Activated T-cell treated with anti-CD3 and anti-CD28 coated beads, Interleukin-2, amount 50 U/mL, for 48 hours (primary cell): ENCODE measurements around the gene TATDN3.
A peak's percentile ranks its signal among the peaks of the same experiment; 100 is the strongest.
"Not testable (repeated sequence)": the region's sequence is repeated elsewhere in the genome, so short reads cannot be mapped to it uniquely, and the experiment has no call there.

Experiments
- DNase-seq, 2 experiments: peaks; one replicate each; pipeline ENCODE4 v3.0.0-alpha.2; 2020

TATDN3 gene

GRCh38 chr1:212833211-212834207, 41.8 kb downstream of the TATDN3 start:
- DNase-seq = peak in 1 of 2 experiments; percentile 21

GRCh38 chr1:212838145-212838544, 46.5 kb downstream of the TATDN3 start:
- DNase-seq = no peak

GRCh38 chr1:212844521-212844920, 52.8 kb downstream of the TATDN3 start:
- DNase-seq = not testable (repeated sequence)

- DNase-seq = no peak
Measured at GRCh38 chr1:212847549-212847948, 55.9 kb downstream of the TATDN3 start, which contains the start of gene SPATA45. SPATA45 (minus strand) TSS chr1:212847649; CDS start chr1:212836149, 11,500 bp downstream.

GRCh38 chr1:212852105-212852688, 60.5 kb downstream of the TATDN3 start:
- DNase-seq = no peak

GRCh38 chr1:212853658-212854057, 62.0 kb downstream of the TATDN3 start:
- DNase-seq = no peak

GRCh38 chr1:212856755-212857154, 65.1 kb downstream of the TATDN3 start:
- DNase-seq = no peak

GRCh38 chr1:212857992-212858460, 66.3 kb downstream of the TATDN3 start, which contains the start of gene FLVCR1:
FLVCR1 (plus strand) TSS chr1:212858275; CDS start chr1:212858453, 178 bp downstream.
- peak; percentile 97 for DNase-seq

GRCh38 chr1:212858461-212859265, 67.0 kb downstream of the TATDN3 start:
- DNase-seq = peak in 1 of 2 experiments; percentile 50

- no peak for DNase-seq
Measured at GRCh38 chr1:212860713-212861581, 69.3 kb downstream of the TATDN3 start.

GRCh38 chr1:212862111-212862690, 70.5 kb downstream of the TATDN3 start:
- DNase-seq = no peak

GRCh38 chr1:212863345-212863744, 71.7 kb downstream of the TATDN3 start:
- not testable (repeated sequence) for DNase-seq

GRCh38 chr1:212864201-212864600, 72.5 kb downstream of the TATDN3 start:
- DNase-seq = no peak
